Muscle layer of colon (tissue), 2 donors: Measurements from ENCODE around the gene SMARCD1.

Source experiments
- H3K27ac ChIP-seq: one replicate; pipeline ENCODE4 v1.7.0; 2013; ENCODE audit warnings: low read depth, mild to moderate bottlenecking, low read length, moderate library complexity
- H3K27me3 ChIP-seq, 2 donors: one replicate each; pipeline ENCODE4 v1.7.0; 2013; ENCODE audit warnings: low read length in 2 of 2, mild to moderate bottlenecking in 2 of 2; ENCODE audit not compliant: insufficient read depth in 2 of 2, control insufficient read depth in 1 of 2
- H3K36me3 ChIP-seq: one replicate; pipeline ENCODE4 v1.7.0; 2013; ENCODE audit warnings: mild to moderate bottlenecking, low read length; ENCODE audit not compliant: insufficient read depth
- H3K4me1 ChIP-seq: one replicate; pipeline ENCODE4 v1.7.0; 2013; ENCODE audit warnings: mild to moderate bottlenecking, low read length; ENCODE audit not compliant: insufficient read depth
- H3K4me3 ChIP-seq, 2 donors: one replicate each; pipeline ENCODE4 v1.7.0; 2013; ENCODE audit warnings: low read length in 2 of 2, low read depth in 1 of 2, mild to moderate bottlenecking in 1 of 2, moderate library complexity in 1 of 2
- H3K9ac ChIP-seq: one replicate; pipeline ENCODE4 v1.7.0; 2013; ENCODE audit warnings: low read length
- H3K9me3 ChIP-seq: one replicate; pipeline ENCODE4 v1.7.0; 2013; ENCODE audit warnings: mild to moderate bottlenecking, low read length
- donor health status: abdominal sarcoma.
- donor health status: Adenocarcinoma of cecum.

The SMARCD1 gene

DNA sequence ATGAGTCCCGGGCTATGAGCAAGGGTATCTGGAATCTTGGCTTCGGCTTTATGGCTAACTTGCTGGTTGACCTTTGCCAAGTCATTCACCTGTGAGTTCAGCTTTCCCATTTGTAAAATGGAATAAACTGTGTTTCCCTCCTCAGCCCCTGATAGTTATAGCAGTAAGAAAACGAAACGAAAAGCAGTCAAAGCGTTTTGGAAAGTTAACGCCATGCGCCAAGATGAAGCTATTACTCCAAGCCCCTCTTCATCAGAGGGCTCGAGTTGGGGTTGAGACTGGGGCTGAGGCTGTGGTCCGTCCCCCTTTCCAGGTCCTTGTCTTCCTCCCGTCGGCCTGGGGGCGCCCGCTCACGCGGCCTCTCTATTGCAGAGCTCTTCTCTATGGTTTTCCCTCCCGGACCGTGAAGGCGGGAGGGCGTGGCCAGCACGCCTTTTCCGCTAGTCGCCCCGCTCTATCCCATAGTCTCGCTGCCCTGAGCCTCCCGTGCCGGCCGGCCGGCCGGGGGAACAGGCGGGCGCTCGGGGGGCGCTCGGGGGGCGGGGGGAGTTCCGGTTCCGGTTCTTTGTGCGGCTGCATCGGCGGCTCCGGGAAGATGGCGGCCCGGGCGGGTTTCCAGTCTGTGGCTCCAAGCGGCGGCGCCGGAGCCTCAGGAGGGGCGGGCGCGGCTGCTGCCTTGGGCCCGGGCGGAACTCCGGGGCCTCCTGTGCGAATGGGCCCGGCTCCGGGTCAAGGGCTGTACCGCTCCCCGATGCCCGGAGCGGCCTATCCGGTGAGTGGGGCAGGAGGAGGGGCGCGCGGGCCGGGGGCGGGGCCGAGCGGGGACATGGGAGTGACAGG, at the start of gene SMARCD1:
Gene SMARCD1, plus strand, starts transcription at position 568 of the 840 bp plus-strand sequence. Its CDS starts 28 bp downstream, at position 596.
- peak within 1 kb of the TSS; percentile 93 to 98 for H3K4me3 ChIP-seq
- peak within 1 kb of the TSS; percentile 90 for H3K9ac ChIP-seq
- H3K9me3 ChIP-seq, result no peaks in the 10 kb centered on the region
- no peaks in the 10 kb centered on the region for H3K27me3 ChIP-seq
- peak within 1 kb of the TSS; percentile 95 for H3K27ac ChIP-seq
- no peaks in the 10 kb centered on the region for H3K4me1 ChIP-seq
- peaks cover 33% of the 10 kb centered on the region for H3K36me3 ChIP-seq

- no peak overlapping the region for H3K4me3 ChIP-seq
- H3K9ac ChIP-seq, result no peak overlapping the region
- H3K4me1 ChIP-seq, result no peaks in the 10 kb centered on the region
- H3K36me3 ChIP-seq, result no peaks in the 10 kb centered on the region
- H3K27ac ChIP-seq, result no peak overlapping the region
- no peaks in the 10 kb centered on the region for H3K27me3 ChIP-seq
- no peaks in the 10 kb centered on the region for H3K9me3 ChIP-seq
Observed at GRCh38 chr12:50038336-50038735, 46.8 kb upstream of the SMARCD1 start.

GRCh38 chr12:50039151-50039835, 45.8 kb upstream of the SMARCD1 start:
- Histone ChIP-seq H3K4me3 (no peak overlapping the region), H3K9me3 (no peaks in the 10 kb centered on the region), H3K36me3 (no peaks in the 10 kb centered on the region), H3K9ac (no peak overlapping the region), H3K27me3 (no peaks in the 10 kb centered on the region), H3K4me1 (no peaks in the 10 kb centered on the region), H3K27ac (no peak overlapping the region)

- Histone ChIP-seq H3K36me3 (no peaks in the 10 kb centered on the region), H3K9ac (no peak overlapping the region), H3K4me1 (no peaks in the 10 kb centered on the region), H3K27ac (no peak overlapping the region), H3K4me3 (no peak overlapping the region), H3K27me3 (no peaks in the 10 kb centered on the region), H3K9me3 (no peaks in the 10 kb centered on the region)
Observed at GRCh38 chr12:50040657-50041056, 44.5 kb upstream of the SMARCD1 start.

DNA sequence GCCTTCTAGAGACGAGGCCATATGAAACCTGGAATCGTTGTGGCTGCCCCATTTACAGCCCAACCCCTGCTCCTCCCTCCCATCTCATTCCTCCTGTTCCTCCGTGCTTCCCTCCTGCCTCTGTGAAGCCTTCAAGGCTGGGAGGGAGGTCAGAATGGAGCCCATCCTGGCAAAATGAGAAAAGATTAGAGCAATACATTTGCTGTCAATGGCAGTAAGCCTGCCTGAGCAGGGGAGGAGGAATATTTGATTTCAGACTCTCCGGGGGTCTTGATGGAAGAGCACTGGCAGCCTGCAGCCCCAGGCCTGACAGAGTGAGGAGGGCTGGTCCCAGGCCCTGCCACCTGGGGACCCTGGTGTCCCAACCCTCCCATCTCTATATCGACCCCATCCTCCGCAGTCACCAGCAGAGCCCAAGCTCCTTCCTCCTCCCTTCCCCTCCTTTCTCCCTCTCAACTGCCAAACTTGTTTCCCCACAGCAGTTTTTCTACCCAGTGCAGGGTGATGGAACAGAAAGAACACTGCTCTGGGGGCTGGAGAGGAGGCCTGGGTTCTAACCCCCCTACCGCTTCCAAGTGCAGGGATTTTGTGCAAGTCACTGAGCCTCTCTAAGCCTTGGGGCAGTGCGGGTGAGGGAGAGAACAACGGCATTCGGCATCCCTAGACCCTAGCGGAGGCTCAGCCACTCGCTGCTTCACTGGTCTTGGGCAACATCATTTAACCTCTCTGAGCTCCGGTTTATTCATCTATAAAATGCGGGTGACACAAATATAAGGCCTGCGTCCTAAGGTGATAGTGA, 43.9 kb upstream of the SMARCD1 start:
- Histone ChIP-seq H3K27ac (no peak overlapping the region), H3K27me3 (no peaks in the 10 kb centered on the region), H3K9me3 (no peaks in the 10 kb centered on the region), H3K36me3 (no peaks in the 10 kb centered on the region), H3K4me1 (no peaks in the 10 kb centered on the region), H3K9ac (no peak overlapping the region), H3K4me3 (no peak overlapping the region)

- H3K4me1 ChIP-seq, result no peaks in the 10 kb centered on the region
- H3K36me3 ChIP-seq, result no peaks in the 10 kb centered on the region
- no peaks in the 10 kb centered on the region for H3K27me3 ChIP-seq
- no peaks in the 10 kb centered on the region for H3K9me3 ChIP-seq
- H3K9ac ChIP-seq, result no peak overlapping the region
- no peak overlapping the region for H3K4me3 ChIP-seq
- H3K27ac ChIP-seq, result no peak overlapping the region
Observed at GRCh38 chr12:50041962-50042361, 43.2 kb upstream of the SMARCD1 start.

DNA sequence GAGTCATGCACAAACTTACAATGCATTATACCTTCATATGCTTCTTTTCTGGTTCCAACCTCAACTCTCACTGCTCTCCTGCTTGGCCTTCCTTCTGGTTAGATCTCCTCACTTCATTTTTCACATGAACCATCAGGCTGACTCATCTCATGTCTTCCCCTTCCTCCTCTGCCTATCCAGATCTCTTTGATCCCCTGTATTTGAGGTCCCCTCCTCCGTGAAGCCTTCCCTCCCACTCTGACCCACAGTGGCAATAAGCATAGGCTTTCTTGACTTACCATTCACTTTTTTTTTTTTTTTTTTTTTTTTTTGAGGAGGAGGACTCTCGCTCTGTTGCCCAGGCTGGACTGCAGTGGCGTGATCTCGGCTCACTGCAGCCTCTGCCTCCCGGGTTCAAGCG, 42.4 kb upstream of the SMARCD1 start:
- no peak overlapping the region for H3K4me3 ChIP-seq
- H3K27me3 ChIP-seq, result no peaks in the 10 kb centered on the region
- no peaks in the 10 kb centered on the region for H3K36me3 ChIP-seq
- no peaks in the 10 kb centered on the region for H3K4me1 ChIP-seq
- no peak overlapping the region for H3K27ac ChIP-seq
- H3K9ac ChIP-seq, result no peak overlapping the region
- H3K9me3 ChIP-seq, result no peaks in the 10 kb centered on the region

- Histone ChIP-seq H3K27me3 (no peaks in the 10 kb centered on the region), H3K4me1 (no peaks in the 10 kb centered on the region), H3K36me3 (no peaks in the 10 kb centered on the region), H3K27ac (no peak overlapping the region), H3K9ac (no peak overlapping the region), H3K9me3 (no peaks in the 10 kb centered on the region), H3K4me3 (no peak overlapping the region)
Observed at GRCh38 chr12:50043308-50043707, 41.8 kb upstream of the SMARCD1 start.

DNA sequence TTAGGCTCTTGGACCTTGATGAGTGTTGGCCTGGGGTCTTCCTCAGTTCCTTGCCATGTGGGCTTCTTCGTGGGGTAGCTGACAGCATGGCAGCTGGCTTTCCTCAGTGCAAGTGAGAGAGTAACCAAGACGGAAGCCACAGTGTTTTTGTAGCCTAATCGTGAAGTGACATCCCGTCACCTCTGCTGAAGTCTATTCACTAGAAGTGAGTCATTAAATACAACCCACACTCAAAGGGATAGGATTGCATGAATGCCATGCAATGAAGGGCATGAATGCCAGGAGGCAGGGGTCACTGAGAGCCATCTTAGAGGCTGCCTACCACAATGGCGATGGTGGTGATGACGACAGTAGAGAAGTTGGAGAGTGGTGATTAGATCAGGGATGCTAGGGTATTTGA, 41.3 kb upstream of the SMARCD1 start:
- no peak overlapping the region for H3K27ac ChIP-seq

DNA sequence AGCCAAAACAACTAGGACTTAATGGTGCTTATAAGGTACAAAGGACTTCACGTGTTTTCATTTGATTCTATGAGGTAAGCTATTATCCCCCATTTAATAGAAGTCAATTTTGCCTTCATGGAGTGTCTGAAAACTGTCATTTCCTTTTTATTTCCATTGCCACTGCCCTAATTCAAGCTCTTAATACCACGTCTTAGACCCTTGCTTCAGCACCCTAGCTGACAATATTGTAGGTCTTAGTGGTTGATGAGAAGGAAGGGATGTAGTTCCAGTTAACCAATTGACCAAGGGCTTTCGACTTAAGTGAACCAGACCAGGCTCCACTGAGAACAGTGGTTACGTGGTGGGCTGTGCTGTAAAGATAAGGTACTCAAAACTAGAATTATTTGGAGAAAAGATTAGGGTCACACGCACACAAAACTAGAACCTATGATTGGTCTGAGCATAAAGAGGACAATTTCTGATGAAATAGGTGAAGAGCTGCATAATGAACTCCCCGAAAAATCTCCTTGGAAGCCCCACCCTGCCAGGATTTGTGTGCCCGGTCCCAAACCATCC, 37.4 kb upstream of the SMARCD1 start:
- Histone ChIP-seq H3K4me3 (no peak overlapping the region), H3K9ac (no peak overlapping the region), H3K27ac (no peak overlapping the region), H3K36me3 (no peaks in the 10 kb centered on the region), H3K4me1 (no peaks in the 10 kb centered on the region), H3K9me3 (no peaks in the 10 kb centered on the region), H3K27me3 (no peaks in the 10 kb centered on the region)

More for the DNA sequence above, 41.3 kb upstream of the SMARCD1 start:
- Histone ChIP-seq H3K4me3 (no peak overlapping the region), H3K4me1 (no peaks in the 10 kb centered on the region), H3K9ac (no peak overlapping the region), H3K36me3 (no peaks in the 10 kb centered on the region), H3K9me3 (no peaks in the 10 kb centered on the region), H3K27me3 (no peaks in the 10 kb centered on the region)
